ENCODE measurements around the gene LOXHD1.

LOXHD1 gene

GRCh38 chr18:46657115-46657955 is at the start of gene LOXHD1:
LOXHD1 (minus strand) TSS chr18:46657220; CDS start chr18:46657033, 187 bp downstream.
- H3K27ac Mint-ChIP-seq, result no peak within 1 kb of the TSS
- H3K9me3 Mint-ChIP-seq, result no peaks in the 10 kb centered on the region
- H3K4me3 Mint-ChIP-seq, result no peak within 1 kb of the TSS

GRCh38 chr18:46705521-46705920 is 48.5 kb upstream of the LOXHD1 start:
- Mint-ChIP-seq H3K4me1 (no peaks in the 10 kb centered on the region), H3K27me3 (no peaks in the 10 kb centered on the region), H3K9me3 (peaks cover 0 to 2% of the 10 kb centered on the region in 2 donors), H3K27ac (no peak overlapping the region), H3K36me3 (no peaks in the 10 kb centered on the region), H3K4me3 (no peak overlapping the region)
- DNase-seq (no peak), ATAC-seq (replicated peaks) (no peak)

More at GRCh38 chr18:46657115-46657955, at the start of gene LOXHD1:
- H3K36me3 Mint-ChIP-seq, result no peaks in the 10 kb centered on the region
- ATAC-seq (replicated peaks), result no peak
- no peaks in the 10 kb centered on the region for H3K27me3 Mint-ChIP-seq
- DNase-seq, result no peak
- no peaks in the 10 kb centered on the region for H3K4me1 Mint-ChIP-seq

- ATAC-seq (replicated peaks) (no peak), DNase-seq (no peak)
- H3K4me1 Mint-ChIP-seq, result no peaks in the 10 kb centered on the region
- H3K27me3 Mint-ChIP-seq, result no peaks in the 10 kb centered on the region
- H3K36me3 Mint-ChIP-seq, result no peaks in the 10 kb centered on the region
- H3K4me3 Mint-ChIP-seq, result no peak overlapping the region
- peaks cover 0 to 2% of the 10 kb centered on the region in 2 donors for H3K9me3 Mint-ChIP-seq
- H3K27ac Mint-ChIP-seq, result no peak overlapping the region
Measured at GRCh38 chr18:46704816-46705215, 47.8 kb upstream of the LOXHD1 start.

- Mint-ChIP-seq H3K4me3 (no peak overlapping the region), H3K9me3 (peaks cover 0 to 2% of the 10 kb centered on the region in 2 donors), H3K36me3 (no peaks in the 10 kb centered on the region), H3K4me1 (no peaks in the 10 kb centered on the region), H3K27ac (no peak overlapping the region), H3K27me3 (no peaks in the 10 kb centered on the region)
- no peak for ATAC-seq (replicated peaks)
- DNase-seq, result no peak
Measured at GRCh38 chr18:46704189-46704588, 47.2 kb upstream of the LOXHD1 start.

GRCh38 chr18:46702471-46702870 is 45.5 kb upstream of the LOXHD1 start:
- no peak overlapping the region for H3K27ac Mint-ChIP-seq
- DNase-seq (no peak), ATAC-seq (replicated peaks) (no peak)
- H3K4me3 Mint-ChIP-seq, result no peak overlapping the region
- H3K27me3 Mint-ChIP-seq, result peaks cover 6 to 10% of the 10 kb centered on the region in 2 donors
- H3K9me3 Mint-ChIP-seq, result peaks cover 6 to 7% of the 10 kb centered on the region in 2 donors
- H3K4me1 Mint-ChIP-seq, result no peaks in the 10 kb centered on the region
- peaks cover 0 to 2% of the 10 kb centered on the region in 2 donors for H3K36me3 Mint-ChIP-seq

GRCh38 chr18:46700066-46700824 is 43.2 kb upstream of the LOXHD1 start:
- Mint-ChIP-seq H3K27me3 (peaks cover 6 to 16% of the 10 kb centered on the region in 2 donors), H3K9me3 (peaks cover 7 to 8% of the 10 kb centered on the region in 2 donors), H3K4me3 (no peak overlapping the region), H3K27ac (no peak overlapping the region), H3K4me1 (no peaks in the 10 kb centered on the region), H3K36me3 (peaks cover 0 to 2% of the 10 kb centered on the region in 2 donors)
- DNase-seq, result no peak
- no peak for ATAC-seq (replicated peaks)

GRCh38 chr18:46696702-46697101 is 39.7 kb upstream of the LOXHD1 start:
- Mint-ChIP-seq H3K27me3 (peaks cover 11 to 16% of the 10 kb centered on the region in 2 donors), H3K4me1 (no peaks in the 10 kb centered on the region), H3K4me3 (no peak overlapping the region), H3K27ac (no peak overlapping the region), H3K36me3 (peaks cover 0 to 2% of the 10 kb centered on the region in 2 donors), H3K9me3 (peaks cover 7 to 8% of the 10 kb centered on the region in 2 donors)
- DNase-seq (no peak), ATAC-seq (replicated peaks) (no peak)

GRCh38 chr18:46696268-46696667 is 39.2 kb upstream of the LOXHD1 start:
- peaks cover 7 to 8% of the 10 kb centered on the region in 2 donors for H3K9me3 Mint-ChIP-seq
- peaks cover 11 to 16% of the 10 kb centered on the region in 2 donors for H3K27me3 Mint-ChIP-seq
- no peaks in the 10 kb centered on the region for H3K4me1 Mint-ChIP-seq
- ATAC-seq (replicated peaks) (no peak), DNase-seq (no peak)
- no peak overlapping the region for H3K4me3 Mint-ChIP-seq
- H3K36me3 Mint-ChIP-seq, result peaks cover 0 to 2% of the 10 kb centered on the region in 2 donors
- H3K27ac Mint-ChIP-seq, result no peak overlapping the region

- Mint-ChIP-seq H3K36me3 (peaks cover 0 to 2% of the 10 kb centered on the region in 2 donors), H3K4me3 (no peak overlapping the region), H3K27ac (no peak overlapping the region), H3K4me1 (no peaks in the 10 kb centered on the region), H3K27me3 (peaks cover 11 to 16% of the 10 kb centered on the region in 2 donors), H3K9me3 (peaks cover 7 to 8% of the 10 kb centered on the region in 2 donors)
- no peak for ATAC-seq (replicated peaks)
- no peak for DNase-seq
Measured at GRCh38 chr18:46693996-46694395, 37.0 kb upstream of the LOXHD1 start.

- Mint-ChIP-seq H3K36me3 (no peaks in the 10 kb centered on the region), H3K4me3 (no peak overlapping the region), H3K9me3 (no peaks in the 10 kb centered on the region), H3K4me1 (no peaks in the 10 kb centered on the region), H3K27me3 (peaks cover 0 to 5% of the 10 kb centered on the region in 2 donors), H3K27ac (no peak overlapping the region)
- DNase-seq, result no peak
- no peak for ATAC-seq (replicated peaks)
Measured at GRCh38 chr18:46688853-46689525, 32.0 kb upstream of the LOXHD1 start.

- H3K9me3 Mint-ChIP-seq, result peaks cover 0 to 2% of the 10 kb centered on the region in 2 donors
- ATAC-seq (replicated peaks) (peak in 1 of 2 donors; percentile 21), DNase-seq (no peak)
- H3K4me1 Mint-ChIP-seq, result peaks cover 0 to 3% of the 10 kb centered on the region in 2 donors
- no peak overlapping the region for H3K4me3 Mint-ChIP-seq
- no peak overlapping the region for H3K27ac Mint-ChIP-seq
- no peaks in the 10 kb centered on the region for H3K36me3 Mint-ChIP-seq
- no peaks in the 10 kb centered on the region for H3K27me3 Mint-ChIP-seq
Measured at GRCh38 chr18:46686186-46686585, 29.2 kb upstream of the LOXHD1 start.

GRCh38 chr18:46683252-46683651 is 26.2 kb upstream of the LOXHD1 start:
- Mint-ChIP-seq H3K27me3 (peaks cover 0 to 5% of the 10 kb centered on the region in 2 donors), H3K27ac (no peak overlapping the region), H3K36me3 (no peaks in the 10 kb centered on the region), H3K4me3 (no peak overlapping the region), H3K4me1 (peaks cover 0 to 8% of the 10 kb centered on the region in 2 donors), H3K9me3 (peaks cover 0 to 2% of the 10 kb centered on the region in 2 donors)
- ATAC-seq (replicated peaks) (no peak), DNase-seq (no peak)

- Mint-ChIP-seq H3K27me3 (peaks cover 0 to 5% of the 10 kb centered on the region in 2 donors), H3K4me3 (no peak overlapping the region)
- peak; percentile 55 to 63 for ATAC-seq (replicated peaks)
Measured at GRCh38 chr18:46680784-46681695, 24.0 kb upstream of the LOXHD1 start.

More at GRCh38 chr18:46680784-46681695, 24.0 kb upstream of the LOXHD1 start:
- no peaks in the 10 kb centered on the region for H3K36me3 Mint-ChIP-seq
- H3K27ac Mint-ChIP-seq, result no peak overlapping the region
- no peak for DNase-seq
- peaks cover 0 to 8% of the 10 kb centered on the region in 2 donors for H3K4me1 Mint-ChIP-seq
- H3K9me3 Mint-ChIP-seq, result peaks cover 0 to 2% of the 10 kb centered on the region in 2 donors
